Right lobe of liver (tissue), 6 donors: ENCODE data around the gene RNF121. TPM values are rescaled to one million over a fixed set of nuclear protein-coding genes. Genes with fewer than 3 reads are reported as not detected.

ENCODE experiments used
- ATAC-seq, 4 donors: fragments of 200-7000 bp; cut with Tn5 transposase; one replicate each; pipeline ENCODE4 v1.9.1; 2020; ENCODE audit warnings: mild to moderate bottlenecking in 4 of 4, moderate library complexity in 4 of 4
- DNase-seq, 3 donors: peaks; one replicate each; pipeline ENCODE4 v3.0.0-alpha.2; 2020
- H3K27ac ChIP-seq, 3 donors: fragments of 200-600 bp; one replicate each; pipeline ENCODE4 v1.8.0; 2022
- H3K27me3 ChIP-seq, 2 donors: fragments of 200-600 bp; one replicate each; pipeline ENCODE4 v1.8.0; 2022
- H3K36me3 ChIP-seq, 4 donors: fragments of 200-600 bp; sonication (generic) in 1 of 4; one replicate each; pipeline versions ENCODE4 v1.5.1 to v1.8.0; 2017 to 2022; ENCODE audit warnings: control low read depth in 1 of 4
- H3K4me1 ChIP-seq, 4 donors: fragments of 200-600 bp; sonication (generic) in 1 of 4; one replicate each; pipeline versions ENCODE4 v1.5.1 to v1.8.0; 2017 to 2022; ENCODE audit warnings: control low read depth in 1 of 4
- H3K4me3 ChIP-seq, 3 donors: fragments of 200-600 bp; one replicate each; pipeline ENCODE4 v1.8.0; 2022
- H3K9me3 ChIP-seq, 4 donors: fragments of 200-600 bp; sonication (generic) in 1 of 4; one replicate each; pipeline versions ENCODE4 v1.5.1 to v1.8.0; 2017 to 2022; ENCODE audit warnings: control low read depth in 1 of 4
- CTCF ChIP-seq, 4 donors: fragments of 200-600 bp in 3 of 4; fragments of 450-650 bp in 1 of 4; IDR thresholded peaks; one replicate each; pipeline versions ENCODE4 v1.5.1 to v1.8.0; 2016 to 2022; ENCODE audit warnings: antibody characterized with exemption in 4 of 4, mild to moderate bottlenecking in 2 of 4
- POLR2A ChIP-seq: fragments of 450-650 bp; IDR thresholded peaks from one replicate; pipeline ENCODE4 v1.6.1; 2017; ENCODE audit warnings: antibody characterized with exemption, mild to moderate bottlenecking
- WGBS: methylation state at CpG from one replicate; pipeline ENCODE4 v1.1.6; 2018; ENCODE audit warnings: low coverage, low lambda C conversion rate; ENCODE audit not compliant: insufficient coverage; ENCODE audit errors: missing lambda C conversion rate; 5-methylcytosine and 5-hydroxymethylcytosine counted together
- intact Hi-C, 2 donors: fragments of 100-400 bp; cut with DNase I; formaldehyde crosslinking; loops; one replicate each; pipeline versions ENCODE4 v1.11.2 to v1.14.1; 2022
- total RNA-seq, 6 experiments: library from RNA; depleted of rRNA in 2 of 6; stranded (reverse); fragments of >200 nt in 2 of 6; fragmentation: NEBNext Ultra II Directional in 3 of 6; extraction: Animal tissue kit (Norgen Biotek cat#: 25700) in 3 of 6; gene quantifications; one replicate each; pipeline versions ENCODE4 v1.1.0 to v1.2.4, GENCODE V29; 2016 to 2023
- donor health status: DM: no; HTN: yes; CAD: no.
- donor health status: DM: no; HTN: no; CAD: no.
- donor health status: DM: no; HTN: no; CAD: no.
- donor health status: DM: no; HTN: yes; CAD: no.
- donor health status: DM: no; HTN: yes; CAD: no.

RNF121 gene
- total RNA-seq, 6 experiments from 2014 or later, result 14.8 to 23.7 (median 18.9) TPM

GRCh38 chr11:71986131-71986530 lies 57.3 kb downstream of the RNF121 start:
- Histone ChIP-seq H3K27ac (no peak overlapping the region), H3K36me3 (peaks cover 0 to 12% (median 3%) of the 10 kb centered on the region in 4 donors), H3K4me3 (no peak overlapping the region), H3K9me3 (no peaks in the 10 kb centered on the region), H3K27me3 (no peaks in the 10 kb centered on the region), H3K4me1 (no peaks in the 10 kb centered on the region)
- 84% methylated on average over 2 of the region's 2 CpGs for WGBS
- intact Hi-C loops, result no loop called here
- DNase-seq, result no peak
- TF ChIP-seq CTCF (IDR thresholded peaks at IDR 0.05) (no peak), POLR2A (no peak)
- peak in 1 of 4 donors; percentile 28 for ATAC-seq

GRCh38 chr11:71987521-71987920 lies 58.7 kb downstream of the RNF121 start:
- no peaks in the 10 kb centered on the region for H3K9me3 ChIP-seq
- TF ChIP-seq POLR2A (no peak), CTCF (IDR thresholded peaks at IDR 0.05) (no peak)
- no peaks in the 10 kb centered on the region for H3K27me3 ChIP-seq
- no peak overlapping the region for H3K4me3 ChIP-seq
- no peak for DNase-seq
- WGBS, result 60% methylated on average over 2 of the region's 2 CpGs
- peaks cover 0 to 12% (median 3%) of the 10 kb centered on the region in 4 donors for H3K36me3 ChIP-seq
- ATAC-seq, result no peak
- H3K4me1 ChIP-seq, result no peaks in the 10 kb centered on the region
- intact Hi-C loops, result no loop called here
- H3K27ac ChIP-seq, result no peak overlapping the region

- Histone ChIP-seq H3K4me3 (no peak overlapping the region), H3K4me1 (no peaks in the 10 kb centered on the region), H3K9me3 (no peaks in the 10 kb centered on the region), H3K27me3 (no peaks in the 10 kb centered on the region), H3K36me3 (peaks cover 0 to 12% (median 3%) of the 10 kb centered on the region in 4 donors), H3K27ac (no peak overlapping the region)
- DNase-seq (no peak), ATAC-seq (no peak)
- intact Hi-C loops, result no loop called here
- 73% methylated on average over 3 of the region's 3 CpGs for WGBS
- TF ChIP-seq CTCF (IDR thresholded peaks at IDR 0.05) (no peak), POLR2A (no peak)
Measured at GRCh38 chr11:71988050-71988449, 59.2 kb downstream of the RNF121 start.

GRCh38 chr11:71990701-71991100 lies 61.9 kb downstream of the RNF121 start:
- WGBS, result 71% methylated on average over 3 of the region's 3 CpGs
- no peak for DNase-seq
- TF ChIP-seq CTCF (IDR thresholded peaks at IDR 0.05), result no peak
- TF ChIP-seq POLR2A, result no peak
- Histone ChIP-seq H3K9me3 (no peaks in the 10 kb centered on the region), H3K36me3 (no peaks in the 10 kb centered on the region), H3K27ac (no peak overlapping the region), H3K4me1 (no peaks in the 10 kb centered on the region), H3K4me3 (no peak overlapping the region), H3K27me3 (no peaks in the 10 kb centered on the region)
- no peak for ATAC-seq
- intact Hi-C loops, result no loop called here

GRCh38 chr11:71991494-71991893 lies 62.6 kb downstream of the RNF121 start:
- Histone ChIP-seq H3K4me3 (no peak overlapping the region), H3K36me3 (no peaks in the 10 kb centered on the region), H3K27me3 (no peaks in the 10 kb centered on the region), H3K4me1 (no peaks in the 10 kb centered on the region), H3K27ac (peak overlapping the region in 1 of 3 donors; percentile 5), H3K9me3 (no peaks in the 10 kb centered on the region)
- TF ChIP-seq CTCF (IDR thresholded peaks at IDR 0.05), result no peak
- TF ChIP-seq POLR2A, result no peak
- 58% methylated on average over 2 of the region's 3 CpGs for WGBS
- DNase-seq (peak in 1 of 3 donors; percentile 11), ATAC-seq (peak; percentile 19 to 73 (median 44))
- intact Hi-C loops, result no loop called here
